GM11168 (cell line): Measurements from ENCODE around the gene SEBOX.

Experiments
- in situ Hi-C: fragments of 300-500 bp; cut with MboI; formaldehyde crosslinking; loops from one replicate; pipeline ENCODE4 v1.12.0; 2022; ENCODE audit warnings: low sequenced_read_pairs; ENCODE audit not compliant: unreplicated experiment

Gene SEBOX, protein sequence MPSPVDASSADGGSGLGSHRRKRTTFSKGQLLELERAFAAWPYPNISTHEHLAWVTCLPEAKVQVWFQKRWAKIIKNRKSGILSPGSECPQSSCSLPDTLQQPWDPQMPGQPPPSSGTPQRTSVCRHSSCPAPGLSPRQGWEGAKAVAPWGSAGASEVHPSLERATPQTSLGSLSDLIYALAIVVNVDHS

DNA sequence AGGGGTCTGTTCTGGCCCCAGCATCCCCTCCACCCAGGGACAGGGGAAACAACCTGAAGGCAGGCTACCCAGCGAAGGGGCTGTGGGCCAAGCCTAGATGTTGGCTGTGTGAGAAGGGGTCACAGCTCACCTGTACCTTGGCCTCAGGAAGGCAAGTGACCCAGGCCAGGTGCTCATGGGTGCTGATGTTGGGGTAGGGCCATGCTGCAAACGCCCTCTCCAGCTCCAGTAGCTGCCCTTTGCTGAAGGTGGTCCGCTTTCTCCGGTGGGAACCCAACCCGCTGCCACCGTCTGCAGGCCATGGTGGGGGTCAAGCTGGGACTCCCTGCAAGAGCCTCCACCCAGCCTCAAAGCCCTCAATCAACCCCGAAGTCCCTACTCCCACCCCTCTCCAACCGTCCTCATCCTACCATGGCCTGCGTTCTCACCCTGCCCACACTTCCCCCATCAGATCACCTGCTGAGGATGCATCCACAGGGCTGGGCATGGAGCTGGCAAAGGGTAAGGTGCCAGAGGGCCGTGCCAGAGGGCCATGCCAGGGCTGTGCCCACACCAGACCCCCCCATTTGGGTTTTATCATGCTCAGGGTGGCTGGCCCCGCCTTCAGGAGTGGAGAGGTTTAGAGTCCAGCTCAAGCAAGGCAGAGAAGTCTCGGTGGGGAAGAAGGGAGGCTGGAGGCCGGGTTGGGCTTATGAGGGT lies at the start of gene SEBOX:
Gene SEBOX, minus strand, starts transcription at position 535 of the 699 bp plus-strand sequence. Its CDS starts 48 bp downstream, at position 487.
- in situ Hi-C loops: no loop called here

DNA sequence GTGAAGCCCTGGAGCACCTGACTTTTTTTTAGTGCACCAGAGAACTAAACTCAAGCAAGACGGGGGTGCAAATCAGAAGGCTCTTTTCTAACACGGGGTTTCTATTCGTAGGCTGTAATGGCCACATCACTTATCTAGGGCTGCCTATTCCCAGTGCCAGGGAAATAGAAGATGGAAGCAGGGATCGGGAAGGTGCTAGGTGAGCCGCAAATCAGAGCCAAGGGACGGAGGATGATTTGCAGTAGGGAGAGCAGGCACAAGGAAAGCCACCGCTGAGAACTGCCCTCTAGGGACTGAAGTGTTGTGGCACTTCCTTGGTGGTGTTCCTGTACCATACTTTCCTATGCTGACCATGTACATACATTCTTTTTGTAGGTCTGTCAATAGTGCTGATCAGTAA lies 48.8 kb upstream of the SEBOX start:
- in situ Hi-C loops: no loop called here

DNA sequence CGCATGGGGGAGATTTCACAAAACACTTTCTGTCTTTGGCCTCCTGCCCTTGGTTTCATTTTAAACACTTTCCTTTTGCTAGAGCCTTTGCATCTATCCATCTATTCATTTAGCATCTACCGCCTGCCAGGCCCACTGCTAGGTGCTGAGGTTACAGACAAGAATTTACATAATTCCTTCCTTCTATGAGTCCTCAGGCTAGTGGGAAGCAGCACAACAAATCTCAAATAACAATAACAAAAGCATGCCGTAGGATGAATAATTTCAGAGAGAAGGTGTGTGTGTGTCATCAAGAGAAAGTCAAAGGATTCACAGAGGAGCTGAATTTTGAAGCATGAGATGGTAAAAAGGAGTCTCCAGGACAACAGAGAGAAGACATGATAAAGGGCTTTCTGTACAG lies 47.1 kb upstream of the SEBOX start:
- in situ Hi-C loops: no loop called here

DNA sequence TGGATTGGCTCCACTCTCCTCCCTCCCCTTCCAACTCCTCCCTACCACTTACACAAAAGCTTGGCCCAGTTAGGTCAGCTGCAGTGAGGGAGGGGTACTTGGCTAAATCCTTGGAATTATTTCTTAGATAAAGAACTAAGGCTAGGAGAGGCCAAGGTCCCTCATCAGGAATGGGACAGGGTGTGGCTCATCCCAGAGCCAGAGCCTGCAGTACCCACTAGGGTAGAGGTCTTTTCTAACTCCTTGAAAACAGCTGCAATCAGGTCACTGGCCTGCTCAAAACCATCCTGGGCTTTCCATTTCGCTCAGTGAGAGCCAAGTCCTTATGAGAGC lies 42.9 kb upstream of the SEBOX start:
- in situ Hi-C loops: no loop called here

DNA sequence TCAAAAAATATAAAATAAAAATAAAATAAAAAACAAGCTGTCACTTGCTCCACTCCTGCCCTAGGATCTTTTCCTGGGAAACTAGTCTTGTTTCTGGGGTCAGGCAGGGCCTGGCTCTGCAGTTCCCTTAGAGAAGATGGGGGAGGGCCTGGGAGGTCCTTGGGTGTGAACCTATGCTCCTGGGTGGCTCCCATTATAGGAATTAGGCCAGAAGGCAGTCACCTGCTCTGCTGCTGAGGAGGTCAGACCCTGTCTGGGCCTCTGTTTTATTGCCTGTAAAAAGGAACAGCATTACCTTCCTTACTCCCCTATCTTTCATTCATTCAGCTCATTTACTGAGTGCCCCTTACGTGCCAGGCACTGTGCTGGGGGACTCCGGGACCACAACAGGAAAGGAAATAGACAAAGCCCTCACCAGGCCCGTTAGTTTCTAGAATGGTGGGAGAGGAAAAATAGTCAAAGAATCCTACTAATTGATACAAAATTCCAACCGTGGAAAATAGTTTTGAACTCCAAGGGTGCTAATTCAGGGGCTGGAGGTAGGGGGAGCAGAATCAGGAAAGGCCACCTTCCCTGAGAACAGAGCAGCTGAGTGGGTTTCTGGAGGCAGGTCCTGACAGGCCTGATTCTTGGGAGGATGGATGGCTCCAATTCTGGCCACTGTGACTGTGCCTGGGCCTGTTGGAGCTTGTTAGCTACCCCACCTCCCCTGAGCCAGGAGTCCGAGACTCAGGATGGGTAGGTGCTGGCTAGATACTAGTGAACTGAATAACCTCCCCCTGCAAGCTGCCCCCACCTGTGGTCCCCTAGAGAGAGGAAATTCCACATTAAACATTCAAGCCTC lies 42.4 kb upstream of the SEBOX start:
- in situ Hi-C loops: no loop called here

DNA sequence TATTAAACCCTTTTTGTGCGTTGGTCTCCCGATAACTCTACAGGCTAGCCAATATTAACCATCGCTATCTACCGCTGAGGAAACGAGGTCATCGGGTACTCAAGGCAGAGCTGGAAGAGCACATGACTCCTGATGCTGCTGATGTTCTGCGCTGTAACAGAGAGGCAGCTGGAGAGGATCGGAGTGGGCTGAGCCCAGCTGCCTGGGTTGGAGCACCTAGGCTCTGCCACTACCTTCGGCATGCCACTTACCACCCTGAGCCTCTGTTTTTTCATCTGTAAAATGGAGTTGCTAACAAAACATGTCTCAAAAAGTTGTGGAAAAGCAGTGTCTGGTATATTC lies 41.4 kb upstream of the SEBOX start:
- in situ Hi-C loops: no loop called here

DNA sequence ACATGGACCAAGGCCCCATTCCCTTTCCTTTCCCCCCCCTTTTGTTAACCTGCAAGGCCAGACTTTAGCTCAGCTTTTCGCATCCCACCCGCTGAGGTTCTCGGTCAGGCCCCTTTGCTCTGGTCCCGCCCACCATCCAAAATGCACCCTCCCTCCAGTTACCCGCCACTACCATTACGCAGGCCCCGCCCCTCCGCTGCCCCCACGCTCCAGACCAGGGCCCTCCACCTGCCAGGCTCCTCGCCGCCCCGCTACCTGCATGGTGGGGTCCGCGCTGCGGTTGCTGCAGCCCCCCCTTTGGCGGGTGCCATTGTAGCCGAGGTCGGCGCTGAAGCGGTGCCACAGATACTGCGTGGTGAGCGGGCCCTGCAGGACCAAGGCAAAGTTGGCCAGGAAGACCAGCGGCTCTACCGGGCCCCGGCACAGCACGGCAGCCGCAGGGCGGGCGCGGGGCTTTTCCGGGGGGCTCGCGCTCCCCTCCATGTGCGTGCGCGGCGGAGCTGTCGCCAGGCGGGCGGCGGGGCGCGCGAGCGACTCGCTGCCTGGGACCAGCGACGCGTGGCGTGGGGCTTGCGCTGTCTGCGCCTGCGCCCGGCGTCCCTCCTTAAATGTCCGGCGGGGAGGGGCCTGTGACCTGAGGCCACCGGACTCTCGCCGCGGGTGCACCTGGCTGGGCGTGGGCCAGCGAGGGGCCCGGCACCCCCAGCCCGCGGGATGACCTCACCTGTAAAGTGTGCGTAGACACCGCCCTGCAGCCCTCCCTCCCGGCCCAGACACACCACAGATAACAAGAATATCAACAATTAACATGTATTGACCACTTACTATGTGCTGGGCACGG lies 40.9 kb upstream of the SEBOX start, which contains the start of gene SLC46A1:
Gene SLC46A1, minus strand, starts transcription at position 581 of the 841 bp plus-strand sequence. Its CDS starts 98 bp downstream, at position 483.
- in situ Hi-C loops: no loop called here

DNA sequence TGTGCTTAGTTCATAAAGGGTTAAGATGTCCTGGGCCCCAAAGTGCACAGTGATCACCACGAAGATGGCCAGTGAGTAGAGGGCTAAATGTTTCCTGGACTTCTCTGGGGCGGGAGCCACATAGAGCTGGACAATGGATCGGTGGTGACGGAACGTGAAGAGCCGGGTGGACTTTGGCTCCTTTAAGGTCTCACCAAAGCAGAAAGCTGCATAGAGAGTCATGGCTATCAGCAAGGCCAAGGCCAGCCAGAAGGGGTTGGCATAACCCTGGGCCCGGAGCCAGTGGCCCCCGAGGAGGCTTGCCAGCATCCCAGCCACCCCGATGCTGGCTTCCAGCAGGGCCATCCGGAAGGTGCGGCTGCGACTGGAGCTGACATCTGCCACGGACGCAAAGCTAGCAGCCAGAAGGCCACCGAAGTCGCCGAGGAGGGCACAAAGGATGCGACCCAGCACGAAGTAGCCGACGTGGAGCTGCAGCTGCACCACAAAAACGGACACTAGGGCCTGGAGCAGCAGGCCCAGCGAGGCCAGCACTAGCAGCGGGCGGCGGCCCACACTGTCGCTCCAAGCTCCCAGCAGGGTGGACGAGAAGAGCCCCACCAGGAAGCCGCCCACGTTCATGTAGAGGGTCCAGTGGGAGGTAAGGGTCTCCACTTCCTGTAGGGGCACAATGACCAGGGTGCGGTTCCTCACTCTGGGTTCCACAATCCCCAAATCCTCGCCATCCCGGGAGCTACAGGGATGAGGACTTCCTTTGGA lies 40.0 kb upstream of the SEBOX start:
- in situ Hi-C loops: no loop called here

DNA sequence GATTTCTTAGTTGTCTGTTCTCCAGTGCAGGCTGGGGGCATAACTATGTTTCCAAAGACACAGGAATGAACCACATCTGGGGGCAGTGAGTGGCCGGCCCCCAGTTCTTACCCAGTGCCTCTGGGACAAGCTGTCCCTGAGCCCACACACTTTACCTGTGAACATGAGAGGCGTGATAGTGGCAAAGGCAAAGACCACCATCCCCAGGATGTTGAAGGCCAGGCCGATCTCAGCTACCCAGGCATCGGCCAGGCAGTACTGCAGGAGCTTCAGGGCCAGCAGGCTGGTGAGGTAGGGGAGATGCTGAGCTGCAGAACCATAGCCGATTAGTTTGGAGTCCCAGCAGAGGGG lies 39.4 kb upstream of the SEBOX start:
- in situ Hi-C loops: no loop called here

DNA sequence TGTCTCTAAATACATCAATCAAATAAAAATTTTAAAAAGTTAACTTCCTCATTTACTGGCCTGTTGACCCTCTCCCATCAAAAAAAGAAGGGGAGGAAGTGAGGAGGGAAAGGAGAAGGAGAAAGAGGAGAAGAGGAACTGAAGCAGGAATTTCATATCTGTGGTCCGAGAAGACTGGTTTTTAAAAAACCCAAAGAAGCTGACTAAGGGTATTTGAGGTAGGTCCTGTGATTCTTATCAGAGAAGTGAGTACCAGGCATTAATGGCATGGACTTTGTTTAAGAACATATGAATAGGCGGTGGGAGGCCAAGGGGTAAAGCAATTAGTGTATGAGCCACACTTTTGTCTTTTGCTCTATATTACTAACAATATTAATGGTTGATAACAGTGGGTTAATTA lies 39.0 kb upstream of the SEBOX start:
- in situ Hi-C loops: no loop called here

DNA sequence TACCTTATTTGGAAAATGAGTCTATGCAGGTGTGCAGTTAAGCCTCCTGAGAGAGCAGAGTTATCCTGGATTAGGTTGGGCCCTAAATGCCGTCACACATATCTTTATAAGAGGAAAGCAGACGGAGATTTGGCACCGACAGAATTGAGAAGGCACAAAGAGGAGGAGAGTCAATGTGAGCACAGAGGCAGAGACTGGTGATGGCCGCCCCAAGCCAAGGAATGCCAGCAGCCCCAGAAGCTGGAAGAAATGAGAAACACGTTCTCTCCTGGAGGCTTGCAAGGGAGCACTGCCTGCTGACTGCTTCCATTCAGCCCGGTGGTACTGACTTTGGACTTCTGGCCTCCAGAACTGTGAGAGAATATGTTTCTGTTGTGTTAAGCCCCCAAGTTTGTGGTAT lies 37.8 kb upstream of the SEBOX start:
- in situ Hi-C loops: no loop called here

DNA sequence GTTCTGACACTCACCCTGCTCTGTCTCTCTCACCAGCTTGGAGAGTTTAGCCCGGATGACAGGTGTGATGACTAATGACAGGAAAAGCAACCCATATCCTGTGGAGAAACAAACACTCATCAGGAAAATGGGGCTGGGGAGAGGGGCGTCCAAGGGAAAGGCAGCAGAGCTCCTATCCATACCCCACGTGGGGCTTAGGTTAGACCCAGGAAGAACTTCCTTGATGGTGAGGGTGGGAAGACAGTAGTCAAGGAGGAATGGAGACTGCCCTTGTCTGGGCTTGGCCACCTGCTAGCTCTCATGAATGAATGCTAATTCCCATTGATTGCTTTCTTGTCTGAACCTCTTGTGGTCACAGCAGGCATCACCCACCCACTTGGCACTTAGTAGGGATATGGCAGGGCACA lies 37.2 kb upstream of the SEBOX start:
- in situ Hi-C loops: no loop called here

DNA sequence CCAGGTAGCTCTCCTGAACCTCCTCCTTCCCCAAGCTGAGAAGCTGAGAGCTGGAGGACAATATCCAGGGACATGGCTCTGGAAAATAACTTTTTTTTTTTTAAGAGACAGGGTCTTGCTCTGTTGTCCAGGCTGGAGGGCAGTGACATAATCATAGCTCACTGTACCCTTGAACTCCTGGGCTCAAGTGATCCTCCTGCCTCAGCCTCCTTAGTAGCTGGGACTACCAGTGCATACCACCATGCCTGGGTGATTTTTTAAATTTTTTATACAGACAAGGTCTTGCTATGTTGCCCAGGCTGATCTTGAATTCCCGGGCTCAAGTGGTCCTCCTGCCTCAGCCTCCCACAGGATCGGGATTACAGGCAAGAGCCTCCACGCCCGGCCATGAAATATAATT lies 34.8 kb upstream of the SEBOX start:
- in situ Hi-C loops: no loop called here

DNA sequence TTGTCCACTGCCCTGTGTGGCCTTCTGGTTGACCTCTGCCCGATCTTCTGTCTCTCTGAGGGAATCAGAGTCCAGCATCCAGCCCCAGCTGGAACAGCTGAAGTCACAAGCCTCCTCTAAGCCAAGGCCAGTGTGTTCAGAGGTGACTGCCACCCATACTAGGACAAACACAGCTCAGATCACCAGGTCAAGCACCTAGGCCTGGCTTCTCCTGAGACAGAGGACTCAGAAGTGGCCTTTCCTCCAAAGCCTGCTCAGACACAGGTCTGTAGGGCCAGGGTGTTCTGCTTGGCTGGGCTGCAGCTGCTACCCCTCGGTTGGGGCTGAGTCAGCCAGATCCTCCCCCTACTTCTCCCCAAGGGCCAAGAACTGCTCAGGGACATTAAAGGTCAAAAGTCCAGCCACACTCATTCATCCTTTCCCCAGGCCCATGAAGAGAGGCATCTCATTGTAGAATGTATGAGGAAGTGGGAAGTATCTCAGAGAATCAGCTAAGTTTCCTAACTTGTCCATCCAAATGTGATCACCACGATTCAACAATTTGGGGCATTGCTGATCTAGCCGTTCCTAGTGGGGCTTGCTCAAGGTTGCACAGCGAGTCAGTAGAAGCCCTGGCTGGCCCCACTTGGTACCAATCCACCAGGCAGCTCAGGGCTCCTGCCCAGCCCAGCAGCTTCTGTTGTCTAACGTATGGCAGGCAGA lies 33.4 kb upstream of the SEBOX start:
- in situ Hi-C loops: no loop called here

DNA sequence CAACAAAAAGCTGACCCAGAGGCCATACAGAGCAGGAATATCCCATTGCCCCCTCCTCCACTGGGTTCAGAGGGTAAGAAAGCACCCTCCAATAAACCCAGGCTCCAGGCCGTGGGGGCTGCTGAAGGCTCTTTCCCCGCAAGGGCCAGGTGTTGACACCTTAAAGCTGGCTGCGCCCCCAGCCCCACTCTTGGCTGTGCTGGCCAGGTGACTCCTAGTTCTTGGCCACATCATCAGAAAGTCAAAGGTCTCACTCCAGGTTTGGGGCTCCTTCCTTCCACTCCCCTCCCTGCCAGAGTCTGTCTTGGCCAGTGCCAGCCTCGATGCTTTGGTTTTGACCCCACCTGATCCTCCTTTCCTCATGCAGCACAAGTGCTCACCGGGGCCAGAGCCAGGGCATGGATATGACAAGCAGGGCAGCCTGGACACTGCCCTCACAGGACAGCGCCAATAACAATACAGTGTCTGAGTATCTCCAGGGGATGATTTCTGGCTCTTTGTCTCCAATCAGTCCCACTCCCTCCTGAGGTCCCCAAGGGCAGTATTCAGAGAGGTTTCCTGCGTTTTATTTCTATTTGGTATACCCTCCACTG lies 32.8 kb upstream of the SEBOX start:
- in situ Hi-C loops: no loop called here

DNA sequence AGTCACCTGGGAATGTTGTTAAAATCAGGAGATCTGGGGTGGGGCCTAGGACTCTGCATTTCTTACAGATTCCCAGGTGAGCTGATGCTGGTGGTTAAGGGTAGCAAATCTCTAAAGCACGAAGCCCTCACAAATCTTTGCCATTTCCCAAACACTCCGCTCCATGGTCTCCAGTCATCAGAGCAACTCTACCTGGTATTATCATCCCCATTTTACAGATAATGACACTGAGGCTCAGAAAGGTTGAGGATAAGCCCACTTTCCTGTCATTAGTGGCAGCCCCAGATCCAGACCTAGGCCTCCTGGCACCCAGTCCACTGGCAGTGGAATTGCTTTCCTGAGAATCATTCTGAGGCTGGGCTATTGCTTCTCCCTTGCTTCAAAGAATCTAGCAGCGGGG lies 32.3 kb upstream of the SEBOX start:
- in situ Hi-C loops: no loop called here

DNA sequence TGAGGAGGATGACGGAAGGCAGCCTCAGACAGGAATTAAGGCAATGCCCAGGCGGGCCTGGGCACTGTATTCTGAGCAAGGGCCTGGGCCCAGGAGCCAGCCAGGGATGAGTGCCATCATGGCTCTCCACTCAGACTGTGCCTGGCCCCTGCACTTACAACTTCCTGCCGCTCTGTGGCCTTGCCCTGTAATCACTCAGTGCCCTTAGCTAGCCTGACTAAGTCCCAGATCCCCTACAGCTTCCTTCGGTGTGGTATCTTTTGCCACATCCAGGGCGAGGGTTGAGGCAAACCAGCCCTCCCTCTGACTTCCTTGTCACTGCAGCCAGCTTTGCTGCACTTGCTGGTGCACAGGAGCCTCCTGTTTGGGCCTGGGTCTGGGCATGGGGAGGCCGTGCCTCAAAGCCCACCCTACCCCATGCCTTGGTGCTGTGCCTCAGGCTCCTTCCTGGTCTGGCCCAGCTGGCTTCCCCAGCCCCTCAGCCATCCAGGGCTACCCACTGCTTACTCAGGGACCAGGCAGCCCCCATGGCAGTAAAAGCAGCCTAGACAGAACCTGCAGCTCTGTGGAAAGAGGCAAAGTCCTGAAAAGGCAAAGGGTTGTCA lies 31.7 kb upstream of the SEBOX start:
- in situ Hi-C loops: no loop called here

DNA sequence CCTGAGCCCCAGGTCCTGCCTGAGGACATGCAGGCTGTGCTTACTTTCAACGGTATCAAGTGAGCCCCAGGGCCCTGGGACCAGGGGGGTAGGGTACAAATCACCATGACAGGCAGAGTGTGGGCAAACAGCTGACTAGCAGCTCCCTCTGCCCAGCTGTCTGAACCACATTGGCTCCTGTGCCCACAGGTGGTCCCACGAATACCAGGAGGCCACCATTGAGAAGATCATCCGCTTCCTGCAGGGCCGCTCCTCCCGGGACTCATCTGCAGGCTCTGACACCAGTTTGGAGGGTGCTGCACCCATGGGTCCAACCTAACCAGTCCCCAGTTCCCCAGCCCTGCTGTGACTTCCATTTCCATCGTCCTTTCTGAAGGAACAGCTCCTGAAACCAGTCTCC lies 31.0 kb upstream of the SEBOX start:
- in situ Hi-C loops: no loop called here

DNA sequence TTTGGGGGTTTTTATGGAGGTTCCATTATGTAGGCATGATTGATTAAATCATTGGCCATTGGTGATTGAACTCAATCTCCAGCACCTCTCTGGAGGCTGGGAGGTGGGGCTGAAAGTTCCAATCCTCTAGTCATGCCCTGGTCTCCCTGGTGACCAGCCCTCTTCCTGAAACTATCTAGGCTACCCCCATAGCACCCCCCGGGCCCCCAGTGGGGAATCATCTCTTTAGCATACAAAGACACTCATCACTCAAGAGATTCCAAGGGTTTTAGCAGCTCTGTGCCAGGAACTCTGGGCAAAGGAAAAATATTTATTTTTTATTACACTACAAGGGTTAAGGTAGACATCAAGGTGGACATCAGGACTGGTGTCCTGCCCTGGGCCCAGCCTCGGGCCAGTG lies 30.4 kb upstream of the SEBOX start:
- in situ Hi-C loops: no loop called here
